Body of pancreas (tissue), 4 donors: ENCODE data around the gene FAM20C. TPM values are rescaled to one million over a fixed set of nuclear protein-coding genes. Genes with fewer than 3 reads are reported as not detected.

Source experiments
- ATAC-seq: fragments of 150-250 bp; one replicate; pipeline ENCODE4 v1.9.1; 2016
- DNase-seq, 4 donors: peaks; one replicate each; pipeline ENCODE4 v3.0.0-alpha.2; 2019
- H3K27ac ChIP-seq, 4 donors: fragments of 200-600 bp; sonication (generic); 1 replicate in 3 of 4; 2 replicates in 1 of 4; pipeline versions ENCODE4 v1.5.1 to v1.6.1; 2016 to 2019; ENCODE audit warnings: mild to moderate bottlenecking in 1 of 4, mixed read lengths in 1 of 4, moderate library complexity in 1 of 4
- H3K27me3 ChIP-seq, 2 donors: fragments of 200-600 bp; sonication (generic); one replicate each; pipeline ENCODE4 v1.6.0; 2016; ENCODE audit warnings: mild to moderate bottlenecking in 1 of 2
- H3K36me3 ChIP-seq, 2 donors: fragments of 200-600 bp; sonication (generic); replicated peaks in 1 of 2; 2 replicates each; pipeline ENCODE4 v1.5.1; 2016; ENCODE audit warnings: low read depth in 2 of 2; ENCODE audit not compliant: insufficient read depth in 1 of 2
- H3K4me1 ChIP-seq: fragments of 200-600 bp; sonication (generic); one replicate; pipeline ENCODE4 v1.6.0; 2016
- H3K4me3 ChIP-seq, 2 donors: fragments of 200-600 bp; sonication (generic); 1 replicate in 1 of 2; 2 replicates in 1 of 2; pipeline ENCODE4 v1.5.1; 2016 to 2019
- H3K9me3 ChIP-seq, 3 donors: fragments of 200-600 bp; sonication (generic); 1 replicate in 2 of 3; 2 replicates in 1 of 3; pipeline ENCODE4 v1.5.1; 2016
- POLR2A ChIP-seq, 3 donors: fragments of 450-650 bp; IDR thresholded peaks; one replicate each; pipeline ENCODE4 v1.6.1; 2016; ENCODE audit warnings: antibody characterized with exemption in 3 of 3, mild to moderate bottlenecking in 2 of 3
- WGBS, 2 donors: methylation state at CpG; one replicate each; pipeline ENCODE4 v1.1.5; 2017; 5-methylcytosine and 5-hydroxymethylcytosine counted together
- intact Hi-C: fragments of 100-400 bp; cut with DNase I; formaldehyde crosslinking; loops from one replicate; pipeline ENCODE4 v1.15.1; 2023
- total RNA-seq, 2 donors: library from RNA; depleted of rRNA; stranded (reverse); fragments of >200 nt; gene quantifications; one replicate each; pipeline ENCODE4 v1.1.0, GENCODE V29; 2016
- TF ChIP-seq, protein P1 (sequence below), 7 experiments: fragments of 450-650 bp in 4 of 7; fragments of 200-600 bp in 3 of 7; sonication (generic) in 3 of 7; IDR thresholded peaks; one replicate each; pipeline ENCODE4 v1.5.1; 2016 to 2019; ENCODE audit warnings: antibody characterized with exemption in 7 of 7

Gene FAM20C
- total RNA-seq, 2 donors from 2014 or later: 12.7 to 26.0 TPM

DNA sequence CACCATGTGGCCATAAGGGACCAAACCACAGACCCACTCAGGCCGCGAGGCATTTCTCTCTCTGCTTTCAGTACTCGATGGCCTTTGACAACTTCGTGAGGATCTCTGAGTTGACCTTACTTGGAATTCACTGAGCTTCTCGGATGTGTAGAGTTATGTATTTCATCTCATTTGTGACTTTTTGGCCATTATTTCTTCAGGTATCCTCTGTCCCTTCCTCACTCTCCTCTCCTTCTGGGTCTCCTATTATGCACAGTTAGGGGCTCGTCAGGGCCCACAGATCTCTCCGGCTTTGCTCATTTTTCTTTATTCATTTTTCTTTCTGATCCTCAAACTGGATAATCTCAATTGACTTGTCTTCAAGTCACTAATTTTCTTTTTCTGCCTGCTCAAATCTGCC is 81.0 kb downstream of the FAM20C start:
- Histone ChIP-seq H3K36me3 (no peaks in the 10 kb centered on the region), H3K9me3 (peaks cover 0 to 4% (median 0%) of the 10 kb centered on the region in 3 donors), H3K4me3 (no peak overlapping the region), H3K4me1 (peaks cover 6% of the 10 kb centered on the region), H3K27ac (no peak overlapping the region), H3K27me3 (no peaks in the 10 kb centered on the region)
- ATAC-seq (no peak), DNase-seq (no peak)
- intact Hi-C loops: no loop called here
- TF ChIP-seq, protein P1, sequence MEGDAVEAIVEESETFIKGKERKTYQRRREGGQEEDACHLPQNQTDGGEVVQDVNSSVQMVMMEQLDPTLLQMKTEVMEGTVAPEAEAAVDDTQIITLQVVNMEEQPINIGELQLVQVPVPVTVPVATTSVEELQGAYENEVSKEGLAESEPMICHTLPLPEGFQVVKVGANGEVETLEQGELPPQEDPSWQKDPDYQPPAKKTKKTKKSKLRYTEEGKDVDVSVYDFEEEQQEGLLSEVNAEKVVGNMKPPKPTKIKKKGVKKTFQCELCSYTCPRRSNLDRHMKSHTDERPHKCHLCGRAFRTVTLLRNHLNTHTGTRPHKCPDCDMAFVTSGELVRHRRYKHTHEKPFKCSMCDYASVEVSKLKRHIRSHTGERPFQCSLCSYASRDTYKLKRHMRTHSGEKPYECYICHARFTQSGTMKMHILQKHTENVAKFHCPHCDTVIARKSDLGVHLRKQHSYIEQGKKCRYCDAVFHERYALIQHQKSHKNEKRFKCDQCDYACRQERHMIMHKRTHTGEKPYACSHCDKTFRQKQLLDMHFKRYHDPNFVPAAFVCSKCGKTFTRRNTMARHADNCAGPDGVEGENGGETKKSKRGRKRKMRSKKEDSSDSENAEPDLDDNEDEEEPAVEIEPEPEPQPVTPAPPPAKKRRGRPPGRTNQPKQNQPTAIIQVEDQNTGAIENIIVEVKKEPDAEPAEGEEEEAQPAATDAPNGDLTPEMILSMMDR (IDR thresholded peaks at IDR 0.05): no peak
- TF ChIP-seq POLR2A (IDR thresholded peaks at IDR 0.05): no peak
- 87 to 96% methylated on average over 7 of the region's 7 CpGs for WGBS, 2 donors

DNA sequence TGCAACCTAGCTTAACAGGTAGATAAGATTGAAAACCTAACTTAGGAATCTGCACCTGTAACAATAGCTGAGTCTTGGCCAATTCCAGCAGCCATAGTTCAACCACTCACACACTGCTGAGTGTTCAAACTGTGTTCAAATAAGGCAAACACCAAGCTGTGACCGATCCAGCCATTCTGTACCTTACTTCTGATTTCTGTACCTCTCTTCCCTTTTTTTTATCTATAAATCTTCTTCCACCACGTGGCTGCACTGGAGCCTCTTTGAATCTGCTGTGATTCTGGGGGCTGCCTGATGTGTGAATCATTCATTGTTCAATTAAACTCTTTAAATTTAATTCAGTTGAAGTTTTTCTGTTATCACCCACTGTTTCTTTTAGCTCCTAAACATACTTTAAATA is 81.9 kb downstream of the FAM20C start:
- ATAC-seq: no peak
- no peaks in the 10 kb centered on the region for H3K27me3 ChIP-seq
- no peaks in the 10 kb centered on the region for H3K36me3 ChIP-seq
- intact Hi-C loops: no loop called here
- no peak for TF ChIP-seq POLR2A (IDR thresholded peaks at IDR 0.05)
- TF ChIP-seq, protein P1 (IDR thresholded peaks at IDR 0.05): no peak
- H3K4me1 ChIP-seq: peaks cover 6% of the 10 kb centered on the region
- no peak for DNase-seq
- WGBS, 2 donors: 24 to 49% methylated on average over 2 of the region's 2 CpGs
- H3K9me3 ChIP-seq: peaks cover 0 to 4% (median 0%) of the 10 kb centered on the region in 3 donors
- H3K4me3 ChIP-seq: no peak overlapping the region
- H3K27ac ChIP-seq: no peak overlapping the region

DNA sequence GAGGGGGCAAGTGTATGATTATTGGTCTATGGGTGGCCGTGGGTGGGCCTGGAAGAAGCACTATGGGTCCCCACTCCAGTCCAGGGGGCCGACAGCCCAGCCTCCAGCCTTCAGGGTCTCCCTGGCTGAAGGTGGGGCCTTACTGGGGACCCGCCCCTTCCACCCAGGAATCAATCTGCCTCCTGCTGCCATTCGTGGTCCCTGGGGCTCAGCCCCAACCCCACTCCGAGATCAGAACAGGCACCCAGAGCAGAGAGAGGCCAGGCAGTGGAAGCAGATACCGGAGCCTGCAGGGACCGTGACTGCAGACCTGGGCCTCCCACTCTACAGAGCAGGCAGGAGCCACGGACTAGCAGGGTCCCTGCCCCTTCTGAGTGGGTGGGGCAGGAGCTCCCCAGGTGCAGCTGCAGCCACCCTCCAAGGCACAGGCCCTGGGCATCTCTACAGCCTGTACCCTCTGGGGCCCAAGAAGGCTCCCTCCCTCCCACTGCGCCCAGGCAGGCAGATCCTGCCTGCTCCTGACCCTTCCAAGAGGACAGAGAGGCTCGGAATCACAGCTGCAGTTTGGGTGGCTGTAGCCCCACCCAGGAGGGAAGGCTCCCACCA is 84.0 kb downstream of the FAM20C start:
- Histone ChIP-seq H3K27me3 (no peaks in the 10 kb centered on the region), H3K4me1 (no peaks in the 10 kb centered on the region), H3K36me3 (no peaks in the 10 kb centered on the region), H3K27ac (no peak overlapping the region), H3K9me3 (peaks cover 0 to 4% (median 0%) of the 10 kb centered on the region in 3 donors), H3K4me3 (no peak overlapping the region)
- DNase-seq (no peak), ATAC-seq (no peak)
- intact Hi-C loops: no loop called here
- WGBS, 2 donors: 52 to 69% methylated on average over 3 to 10 of the region's 10 CpGs
- TF ChIP-seq, protein P1 (IDR thresholded peaks at IDR 0.05): no peak
- no peak for TF ChIP-seq POLR2A (IDR thresholded peaks at IDR 0.05)

DNA sequence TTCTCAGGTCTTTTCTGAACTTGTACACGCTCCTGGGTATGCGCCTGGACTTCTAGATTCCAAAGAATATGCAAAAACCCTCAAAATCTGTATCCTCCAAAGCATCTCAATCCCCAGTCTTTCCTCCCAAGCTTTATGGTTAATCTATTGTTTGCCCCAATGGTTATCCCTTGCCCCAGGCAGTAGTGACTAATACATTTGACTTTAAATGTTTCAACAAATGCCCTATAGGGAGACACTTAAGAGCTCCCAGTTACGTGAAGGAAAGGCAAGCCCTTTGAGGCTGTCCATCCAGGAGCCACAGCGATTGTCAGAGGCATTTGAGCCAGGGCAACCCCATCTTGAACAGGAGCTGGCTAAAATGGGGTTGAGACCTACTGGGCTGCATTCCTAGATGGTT is 84.9 kb downstream of the FAM20C start:
- ATAC-seq (no peak), DNase-seq (no peak)
- no peak overlapping the region for H3K27ac ChIP-seq
- no peaks in the 10 kb centered on the region for H3K36me3 ChIP-seq
- 90 to 94% methylated on average over 4 of the region's 4 CpGs for WGBS, 2 donors
- H3K4me3 ChIP-seq: no peak overlapping the region
- no peaks in the 10 kb centered on the region for H3K27me3 ChIP-seq
- intact Hi-C loops: no loop called here
- H3K9me3 ChIP-seq: peaks cover 0 to 4% (median 0%) of the 10 kb centered on the region in 3 donors
- TF ChIP-seq, protein P1 (IDR thresholded peaks at IDR 0.05): no peak
- TF ChIP-seq POLR2A (IDR thresholded peaks at IDR 0.05): no peak
- H3K4me1 ChIP-seq: no peaks in the 10 kb centered on the region

DNA sequence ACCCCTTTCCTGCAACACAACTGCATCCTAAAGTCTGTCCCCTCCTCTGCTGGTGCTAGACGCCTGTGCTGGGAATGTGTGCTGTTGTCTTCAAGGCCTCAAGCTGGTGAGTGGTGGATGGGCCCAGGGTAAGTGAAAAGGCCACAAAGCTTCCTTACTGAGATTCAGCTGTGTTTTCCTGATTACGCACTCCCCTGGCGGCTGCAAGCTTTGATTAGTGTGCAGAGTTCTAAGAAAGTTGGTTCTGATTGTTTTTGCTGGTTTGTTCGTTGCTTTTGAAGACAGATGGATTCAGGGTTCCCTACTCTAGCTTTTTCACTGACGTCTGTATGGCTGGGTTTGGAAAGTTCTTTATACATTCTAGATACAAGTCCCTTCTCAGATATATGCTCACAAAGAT is 85.7 kb downstream of the FAM20C start:
- Histone ChIP-seq H3K27me3 (no peaks in the 10 kb centered on the region), H3K36me3 (no peaks in the 10 kb centered on the region), H3K4me1 (no peaks in the 10 kb centered on the region), H3K9me3 (peaks cover 0 to 2% (median 0%) of the 10 kb centered on the region in 3 donors), H3K27ac (no peak overlapping the region), H3K4me3 (no peak overlapping the region)
- DNase-seq (no peak), ATAC-seq (no peak)
- intact Hi-C loops: no loop called here
- WGBS, 2 donors: 79 to 86% methylated on average over 5 of the region's 5 CpGs
- TF ChIP-seq, protein P1 (IDR thresholded peaks at IDR 0.05): no peak
- no peak for TF ChIP-seq POLR2A (IDR thresholded peaks at IDR 0.05)
